GM18873 (cell line): ENCODE results near the gene SH2B2.

Source experiments
- ATAC-seq: cut with Tn5 transposase; IDR thresholded peaks from one replicate; pipeline ENCODE4 v1.9.1; 2021; ENCODE audit warnings: mild to moderate bottlenecking, moderate library complexity, moderate number of reproducible peaks; ENCODE audit not compliant: unreplicated experiment, low FRiP score

Gene SH2B2

GRCh38 chr7:102286237-102287110 is at the start of gene SH2B2:
Gene SH2B2 (plus strand): TSS chr7:102286868. CDS start chr7:102300551, 13,683 bp downstream.
- no peak for ATAC-seq

- no peak for ATAC-seq
Observed at GRCh38 chr7:102239206-102239820, 47.4 kb upstream of the SH2B2 start.

- ATAC-seq = no peak
Observed at GRCh38 chr7:102241431-102241830, 45.2 kb upstream of the SH2B2 start.

GRCh38 chr7:102244601-102245000 is 42.1 kb upstream of the SH2B2 start:
- ATAC-seq = no peak

- no peak for ATAC-seq
Observed at GRCh38 chr7:102248081-102248455, 38.6 kb upstream of the SH2B2 start.

- no peak for ATAC-seq
Observed at GRCh38 chr7:102248456-102249395, 37.9 kb upstream of the SH2B2 start.

GRCh38 chr7:102251531-102252365 is 34.9 kb upstream of the SH2B2 start:
- no peak for ATAC-seq

GRCh38 chr7:102252366-102252982 is 34.2 kb upstream of the SH2B2 start:
- no peak for ATAC-seq

GRCh38 chr7:102253066-102253972 is 33.3 kb upstream of the SH2B2 start:
- ATAC-seq = no peak

- no peak for ATAC-seq
Observed at GRCh38 chr7:102253973-102254370, 32.7 kb upstream of the SH2B2 start.

GRCh38 chr7:102254521-102254920 is 32.1 kb upstream of the SH2B2 start:
- no peak for ATAC-seq

- no peak for ATAC-seq
Observed at GRCh38 chr7:102255501-102255900, 31.2 kb upstream of the SH2B2 start.

GRCh38 chr7:102255916-102256315 is 30.8 kb upstream of the SH2B2 start:
- ATAC-seq = no peak

- no peak for ATAC-seq
Observed at GRCh38 chr7:102258073-102258748, 28.5 kb upstream of the SH2B2 start.

- no peak for ATAC-seq
Observed at GRCh38 chr7:102258749-102259107, 27.9 kb upstream of the SH2B2 start.

- no peak for ATAC-seq
Observed at GRCh38 chr7:102260856-102261255, 25.8 kb upstream of the SH2B2 start.

GRCh38 chr7:102261451-102261850 is 25.2 kb upstream of the SH2B2 start:
- no peak for ATAC-seq

- ATAC-seq = no peak
Observed at GRCh38 chr7:102262546-102262945, 24.1 kb upstream of the SH2B2 start.
